Neural progenitor cell (in vitro differentiated cells): Measurements from ENCODE around the gene AFG1L.

ENCODE experiments used
- CTCF ChIP-seq: fragments of 200-600 bp; sonication (generic); IDR thresholded peaks from 2 replicates; pipeline ENCODE4 v1.5.1; 2017; ENCODE audit warnings: antibody characterized with exemption, mild to moderate bottlenecking
- EZH2 ChIP-seq: fragments of 200-600 bp; sonication (generic); IDR thresholded peaks from 2 replicates; pipeline ENCODE4 v1.6.1; 2017; ENCODE audit warnings: antibody characterized with exemption, mild to moderate bottlenecking, moderate library complexity
- EZH2phosphoT487 ChIP-seq: fragments of 200-600 bp; sonication (generic); IDR thresholded peaks from 2 replicates; pipeline ENCODE4 v1.6.1; 2017; ENCODE audit warnings: antibody characterized with exemption

- TF ChIP-seq CTCF (no peak), EZH2phosphoT487 (no peak), EZH2 (no peak)
Observed at GRCh38 chr6:108463784-108464183, 168.9 kb downstream of the AFG1L start.
